ENCODE data around the gene SSTR3.

The SSTR3 gene

DNA sequence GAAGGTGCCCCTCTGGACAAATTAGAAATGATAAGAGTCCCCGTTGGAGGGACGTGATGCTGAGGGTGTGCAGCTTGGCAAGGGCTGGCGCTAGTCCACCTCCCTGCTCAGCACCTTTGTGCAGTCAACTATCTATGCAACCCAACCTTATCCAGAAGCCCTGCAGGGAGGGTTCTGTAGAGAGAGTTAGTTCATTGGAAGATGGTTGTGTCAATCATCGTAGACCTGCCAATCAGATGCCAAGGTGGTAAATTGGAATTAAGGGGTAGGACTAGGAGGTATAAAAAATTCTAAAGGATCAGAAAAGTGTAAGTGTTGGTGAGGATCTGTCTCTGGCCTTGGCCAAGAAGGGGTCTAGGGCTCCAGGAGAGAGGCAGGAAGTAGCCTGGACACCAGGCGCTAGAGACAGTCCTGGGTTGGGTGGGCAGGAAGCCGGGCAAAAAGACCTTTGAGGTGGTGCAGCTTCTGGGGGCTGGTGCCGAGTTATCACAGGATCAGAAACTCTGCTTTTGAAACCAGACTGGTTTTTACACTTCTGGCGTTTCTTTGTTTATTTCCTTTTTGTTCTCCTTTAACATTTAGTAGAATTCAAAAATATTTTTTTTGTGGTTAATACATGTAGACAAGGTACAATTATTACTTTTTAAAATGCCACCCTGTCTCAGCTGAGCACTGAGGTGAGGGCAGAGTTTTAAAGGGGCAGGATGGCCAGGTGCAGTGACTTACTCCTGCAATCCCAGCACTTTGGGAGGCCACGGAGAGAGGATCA is 25.9 kb downstream of the SSTR3 start:
- H3K27ac Mint-ChIP-seq: peak overlapping the region; percentile 80 to 81
- H3K9me3 Mint-ChIP-seq: no peaks in the 10 kb centered on the region
- no peaks in the 10 kb centered on the region for H3K36me3 Mint-ChIP-seq (ENCODE audit: insufficient read depth)
- H3K4me3 Mint-ChIP-seq: peak overlapping the region; percentile 64
- DNase-seq: peak; percentile 63 to 75 (median 67)
- peaks cover 46 to 56% of the 10 kb centered on the region in 2 donors for H3K4me1 Mint-ChIP-seq (ENCODE audit: low read depth in 2 of 2)
- peak; percentile 78 for ATAC-seq (replicated peaks)
- no peaks in the 10 kb centered on the region for H3K27me3 Mint-ChIP-seq

GRCh38 chr22:37185646-37186227 is 26.5 kb downstream of the SSTR3 start:
- peaks cover 46 to 57% of the 10 kb centered on the region in 2 donors for H3K4me1 Mint-ChIP-seq (ENCODE audit: low read depth in 2 of 2)

GRCh38 chr22:37184816-37185541 is 27.3 kb downstream of the SSTR3 start:
- ATAC-seq (replicated peaks) (no peak), DNase-seq (no peak)
- H3K36me3 Mint-ChIP-seq (ENCODE audit: insufficient read depth): no peaks in the 10 kb centered on the region
- H3K27me3 Mint-ChIP-seq: no peaks in the 10 kb centered on the region
- H3K9me3 Mint-ChIP-seq: no peaks in the 10 kb centered on the region
- peaks cover 47 to 64% of the 10 kb centered on the region in 2 donors for H3K4me1 Mint-ChIP-seq (ENCODE audit: low read depth in 2 of 2)
- peak overlapping the region; percentile 22 to 81 for H3K27ac Mint-ChIP-seq
- H3K4me3 Mint-ChIP-seq: peak overlapping the region; percentile 64

More at GRCh38 chr22:37185646-37186227, 26.5 kb downstream of the SSTR3 start:
- Mint-ChIP-seq H3K4me3 (peak overlapping the region; percentile 64), H3K27me3 (no peaks in the 10 kb centered on the region), H3K36me3 (ENCODE audit: insufficient read depth) (no peaks in the 10 kb centered on the region), H3K9me3 (no peaks in the 10 kb centered on the region), H3K27ac (peak overlapping the region; percentile 80 to 81)
- DNase-seq (no peak), ATAC-seq (replicated peaks) (peak; percentile 20)

DNA sequence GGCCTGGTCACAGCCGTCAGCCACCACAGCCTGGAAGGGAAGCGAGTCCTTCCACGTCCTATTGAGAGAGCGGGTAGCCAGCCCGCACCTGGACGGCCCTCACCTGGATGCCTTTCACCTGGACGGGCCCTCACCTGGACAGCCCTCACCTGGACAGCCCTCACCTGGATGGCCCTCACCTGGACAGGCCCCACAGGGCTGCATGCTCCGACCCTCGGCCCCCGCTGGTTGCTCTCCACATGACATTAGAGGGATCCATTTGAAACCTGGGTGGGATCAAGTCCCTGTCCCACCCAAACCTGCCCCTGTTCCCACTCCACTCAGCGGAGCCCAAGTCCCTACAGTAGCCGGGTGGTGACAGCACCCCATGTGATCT is 27.9 kb downstream of the SSTR3 start:
- Mint-ChIP-seq H3K4me3 (peak overlapping the region; percentile 55 to 64), H3K36me3 (ENCODE audit: insufficient read depth) (no peaks in the 10 kb centered on the region), H3K27ac (peak overlapping the region in 1 of 2 donors; percentile 81), H3K27me3 (no peaks in the 10 kb centered on the region), H3K4me1 (ENCODE audit: low read depth in 2 of 2) (peaks cover 47 to 62% of the 10 kb centered on the region in 2 donors), H3K9me3 (no peaks in the 10 kb centered on the region)
- no peak for ATAC-seq (replicated peaks)
- no peak for DNase-seq

GRCh38 chr22:37183432-37184379 is 28.6 kb downstream of the SSTR3 start:
- Mint-ChIP-seq H3K27me3 (no peaks in the 10 kb centered on the region), H3K4me1 (ENCODE audit: low read depth in 2 of 2) (peaks cover 45 to 55% of the 10 kb centered on the region in 2 donors), H3K27ac (peak overlapping the region; percentile 81 to 87), H3K9me3 (no peaks in the 10 kb centered on the region), H3K36me3 (ENCODE audit: insufficient read depth) (no peaks in the 10 kb centered on the region), H3K4me3 (peak overlapping the region; percentile 63 to 65)
- DNase-seq (no peak), ATAC-seq (replicated peaks) (peak; percentile 20)

DNA sequence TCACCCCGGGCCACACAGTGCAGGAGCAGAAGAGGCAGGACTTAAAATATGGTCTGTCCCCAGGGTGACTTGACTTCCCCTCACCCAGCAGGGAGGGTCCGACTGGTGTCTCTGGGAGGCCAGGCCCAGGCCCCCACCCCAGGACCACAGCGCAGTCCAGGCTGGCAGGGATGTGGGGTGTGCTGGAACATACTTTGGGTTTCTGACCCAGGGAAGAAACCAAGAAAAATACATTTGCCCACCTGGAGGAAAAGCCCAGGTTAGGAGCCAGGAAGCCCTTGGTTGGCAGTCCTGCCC is 29.4 kb downstream of the SSTR3 start:
- Mint-ChIP-seq H3K9me3 (no peaks in the 10 kb centered on the region), H3K4me3 (no peak overlapping the region), H3K36me3 (ENCODE audit: insufficient read depth) (no peaks in the 10 kb centered on the region), H3K27me3 (no peaks in the 10 kb centered on the region), H3K4me1 (ENCODE audit: low read depth in 2 of 2) (peaks cover 43 to 50% of the 10 kb centered on the region in 2 donors), H3K27ac (peak overlapping the region; percentile 44 to 87)
- DNase-seq: no peak
- ATAC-seq (replicated peaks): no peak

DNA sequence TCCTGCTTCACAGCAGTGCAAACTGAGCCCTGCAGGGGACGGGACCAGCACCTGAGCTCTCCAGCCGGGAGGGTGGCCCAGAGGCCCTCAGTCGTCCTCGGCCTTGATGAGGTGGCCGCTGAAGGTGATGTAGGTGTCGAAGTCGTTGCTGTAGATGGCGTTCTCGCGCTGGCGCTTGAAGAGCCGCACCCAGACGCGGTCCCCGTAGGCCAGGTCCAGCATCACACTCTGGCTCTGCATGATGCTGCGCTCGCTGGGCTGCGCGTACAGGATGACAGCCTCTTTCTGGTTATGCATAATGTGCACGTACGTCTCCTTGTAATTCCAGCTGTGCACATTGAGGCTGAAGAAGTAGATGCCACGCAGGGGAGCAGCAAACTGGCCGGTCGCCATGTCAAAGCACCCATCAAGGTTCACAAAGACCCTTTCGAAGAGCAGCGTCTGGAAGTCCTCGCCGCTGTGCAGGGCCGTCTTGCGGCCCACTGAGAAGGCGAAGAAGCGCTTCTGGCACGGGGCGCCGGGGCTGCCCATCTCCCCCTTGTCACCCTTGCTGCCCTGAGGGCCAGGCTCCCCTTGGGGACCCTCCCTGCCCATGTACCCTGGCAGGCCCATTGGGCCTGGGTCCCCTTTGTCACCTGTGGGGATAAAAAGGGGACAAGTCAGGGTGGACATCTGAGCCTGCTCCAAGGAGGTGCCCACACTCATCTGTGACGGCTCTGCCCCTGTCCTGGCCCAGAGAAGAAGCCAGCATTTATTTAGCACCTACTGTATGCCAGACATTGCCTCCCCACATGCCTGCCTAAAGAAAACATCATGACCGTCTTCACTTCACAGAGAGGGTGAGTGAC is 30.0 kb downstream of the SSTR3 start:
- Mint-ChIP-seq H3K27me3 (peaks cover 0 to 5% of the 10 kb centered on the region in 2 donors), H3K4me3 (no peak overlapping the region), H3K9me3 (no peaks in the 10 kb centered on the region), H3K36me3 (ENCODE audit: insufficient read depth) (no peaks in the 10 kb centered on the region), H3K27ac (peak overlapping the region in 1 of 2 donors; percentile 8), H3K4me1 (ENCODE audit: low read depth in 2 of 2) (peaks cover 43 to 50% of the 10 kb centered on the region in 2 donors)
- ATAC-seq (replicated peaks) (no peak), DNase-seq (no peak)

GRCh38 chr22:37181681-37182080 is 30.6 kb downstream of the SSTR3 start:
- Mint-ChIP-seq H3K9me3 (no peaks in the 10 kb centered on the region), H3K4me3 (no peak overlapping the region), H3K27me3 (peaks cover 0 to 12% of the 10 kb centered on the region in 2 donors), H3K4me1 (ENCODE audit: low read depth in 2 of 2) (peaks cover 43 to 52% of the 10 kb centered on the region in 2 donors), H3K27ac (no peak overlapping the region), H3K36me3 (ENCODE audit: insufficient read depth) (no peaks in the 10 kb centered on the region)
- DNase-seq: no peak
- no peak for ATAC-seq (replicated peaks)

DNA sequence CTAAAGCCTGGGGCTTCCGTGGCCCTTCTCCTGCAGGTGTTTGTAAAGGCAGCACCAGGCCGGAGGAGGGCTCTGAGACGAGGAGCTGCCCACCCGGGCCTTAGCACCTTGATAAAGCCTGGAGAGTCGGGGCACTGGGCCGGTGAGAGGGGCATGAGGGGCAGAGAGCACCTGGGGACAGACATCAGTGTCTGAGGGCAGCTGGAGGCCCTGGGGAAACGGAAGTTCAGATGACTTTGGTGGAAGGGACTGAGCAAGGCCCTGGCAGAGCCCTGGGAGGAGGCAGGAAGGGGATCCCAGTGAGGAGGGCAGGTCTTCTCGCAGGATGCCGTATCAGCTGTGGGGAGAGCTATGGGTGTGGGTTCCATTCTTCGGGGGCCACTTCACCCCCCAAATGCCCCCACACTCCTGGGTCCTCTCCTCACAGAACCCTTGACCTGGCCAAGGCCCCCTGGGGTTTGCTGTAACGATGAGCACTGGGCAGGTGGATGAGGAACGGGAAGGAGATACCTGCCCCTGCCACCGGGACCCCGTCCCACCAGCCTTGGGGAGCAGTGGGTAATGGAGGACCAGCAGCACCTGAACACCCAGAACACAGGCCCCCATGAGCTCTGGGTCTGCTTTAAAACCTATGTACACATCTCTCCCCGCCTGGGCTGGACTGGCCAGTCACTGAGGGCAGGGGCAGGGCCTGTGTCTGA is 31.6 kb downstream of the SSTR3 start:
- no peak for DNase-seq
- Mint-ChIP-seq H3K36me3 (ENCODE audit: insufficient read depth) (no peaks in the 10 kb centered on the region), H3K4me1 (ENCODE audit: low read depth in 2 of 2) (peaks cover 40 to 49% of the 10 kb centered on the region in 2 donors), H3K4me3 (no peak overlapping the region), H3K27me3 (peaks cover 0 to 20% of the 10 kb centered on the region in 2 donors), H3K9me3 (no peaks in the 10 kb centered on the region), H3K27ac (peak overlapping the region; percentile 69 to 76)
- no peak for ATAC-seq (replicated peaks)

GRCh38 chr22:37179622-37180420 is 32.5 kb downstream of the SSTR3 start:
- Mint-ChIP-seq H3K36me3 (ENCODE audit: insufficient read depth) (no peaks in the 10 kb centered on the region), H3K4me3 (no peak overlapping the region), H3K27me3 (peaks cover 0 to 20% of the 10 kb centered on the region in 2 donors), H3K9me3 (no peaks in the 10 kb centered on the region), H3K27ac (peak overlapping the region; percentile 41 to 69), H3K4me1 (ENCODE audit: low read depth in 2 of 2) (peaks cover 32 to 40% of the 10 kb centered on the region in 2 donors)
- no peak for DNase-seq
- ATAC-seq (replicated peaks): no peak

GRCh38 chr22:37179126-37179470 is 33.2 kb downstream of the SSTR3 start:
- peaks cover 0 to 20% of the 10 kb centered on the region in 2 donors for H3K27me3 Mint-ChIP-seq
- H3K27ac Mint-ChIP-seq: no peak overlapping the region
- H3K9me3 Mint-ChIP-seq: no peaks in the 10 kb centered on the region
- H3K4me3 Mint-ChIP-seq: no peak overlapping the region
- peaks cover 30 to 36% of the 10 kb centered on the region in 2 donors for H3K4me1 Mint-ChIP-seq (ENCODE audit: low read depth in 2 of 2)
- ATAC-seq (replicated peaks): no peak
- DNase-seq: no peak
- H3K36me3 Mint-ChIP-seq (ENCODE audit: insufficient read depth): no peaks in the 10 kb centered on the region

Data from effector memory CD8-positive, alpha-beta T cell (primary cell).